ENCODE measurements around the gene CAPZA1.
A peak's percentile ranks its signal among the peaks of the same experiment; 100 is the strongest.

The CAPZA1 gene

GRCh38 chr1:112673592-112674439 lies 54.2 kb downstream of the CAPZA1 start:
- peak; percentile 25 for DNase-seq (ENCODE audit: low spot score)
- TF ChIP-seq CTCF (IDR thresholded peaks at IDR 0.05; ENCODE audit: extremely low read depth, missing control alignments): no peak

GRCh38 chr1:112674440-112674985 lies 54.9 kb downstream of the CAPZA1 start, which contains the start of gene MOV10:
Gene MOV10 (plus strand): TSS chr1:112674659. CDS start chr1:112674913, 254 bp downstream.
- DNase-seq (ENCODE audit: low spot score): peak; percentile 81
- no peak for TF ChIP-seq CTCF (IDR thresholded peaks at IDR 0.05; ENCODE audit: extremely low read depth, missing control alignments)

- TF ChIP-seq CTCF (IDR thresholded peaks at IDR 0.05; ENCODE audit: extremely low read depth, missing control alignments): no peak
- DNase-seq (ENCODE audit: low spot score): peak; percentile 79
Observed at GRCh38 chr1:112674986-112675727, 55.5 kb downstream of the CAPZA1 start.

GRCh38 chr1:112675728-112676381 lies 56.2 kb downstream of the CAPZA1 start:
- DNase-seq (ENCODE audit: low spot score): no peak
- TF ChIP-seq CTCF (IDR thresholded peaks at IDR 0.05; ENCODE audit: extremely low read depth, missing control alignments): no peak

- no peak for TF ChIP-seq CTCF (IDR thresholded peaks at IDR 0.05; ENCODE audit: extremely low read depth, missing control alignments)
- no peak for DNase-seq (ENCODE audit: low spot score)
Observed at GRCh38 chr1:112676543-112676942, 56.9 kb downstream of the CAPZA1 start.

GRCh38 chr1:112677501-112677900 lies 57.9 kb downstream of the CAPZA1 start:
- no peak for DNase-seq (ENCODE audit: low spot score)
- no peak for TF ChIP-seq CTCF (IDR thresholded peaks at IDR 0.05; ENCODE audit: extremely low read depth, missing control alignments)

All from GM20000 (cell line).